OCI-LY3 (cell line): ENCODE data around the gene CLEC4C.
A peak's percentile ranks its signal among the peaks of the same experiment; 100 is the strongest.
"Not testable (repeated sequence)": the region's sequence is repeated elsewhere in the genome, so short reads cannot be mapped to it uniquely, and the experiment has no call there.

ENCODE experiments used
- H2AFZ ChIP-seq: fragments of 200-600, 300-600 bp; shearing (Covaris generic); 2 replicates; pipeline ENCODE4 v1.6.0; 2014; ENCODE audit warnings: antibody characterized with exemption, low read depth, low read length
- H3K27ac ChIP-seq: fragments of 200-600, 300-600 bp; sonication (generic); 2 replicates; pipeline ENCODE4 v1.5.1; 2014; ENCODE audit warnings: mild to moderate bottlenecking, low read length, moderate library complexity, mixed read lengths
- H3K27me3 ChIP-seq: fragments of 200-600, 300-600 bp; sonication (generic); 2 replicates; pipeline ENCODE4 v1.6.1; 2014; ENCODE audit warnings: low read depth, low read length, mixed read lengths
- H3K36me3 ChIP-seq: fragments of 200-600, 300-600 bp; sonication (generic); replicated peaks from 2 replicates; pipeline ENCODE3; 2014; ENCODE audit warnings: low read depth, low read length, mixed read lengths
- H3K4me1 ChIP-seq: fragments of 300-600, 200-600 bp; sonication (generic); 2 replicates; pipeline ENCODE4 v1.6.1; 2014; ENCODE audit warnings: low read length, mixed read lengths
- H3K4me2 ChIP-seq: fragments of 200-600, 300-600 bp; sonication (generic); 2 replicates; pipeline ENCODE4 v1.6.1; 2014; ENCODE audit warnings: low read length, mixed read lengths
- H3K4me3 ChIP-seq: fragments of 300-600, 200-600 bp; sonication (generic); 2 replicates; pipeline ENCODE4 v1.5.1; 2014; ENCODE audit warnings: antibody characterized with exemption, mild to moderate bottlenecking, low read length, moderate library complexity
- H3K79me2 ChIP-seq: fragments of 300-600, 200-600 bp; shearing (Covaris generic); 2 replicates; pipeline ENCODE4 v1.6.1; 2014; ENCODE audit warnings: mild to moderate bottlenecking, low read length, mixed read lengths
- H3K9ac ChIP-seq: fragments of 300-600, 200-600 bp; shearing (Covaris generic); 2 replicates; pipeline ENCODE4 v1.6.0; 2014; ENCODE audit warnings: mild to moderate bottlenecking, low read length, moderate library complexity
- H3K9me3 ChIP-seq: fragments of 200-600, 300-600 bp; shearing (Covaris generic); 2 replicates; pipeline ENCODE4 v1.6.1; 2014; ENCODE audit warnings: low read length, mixed read lengths; ENCODE audit not compliant: insufficient read depth
- H4K20me1 ChIP-seq: fragments of 200-600, 300-600 bp; sonication (generic); 2 replicates; pipeline ENCODE4 v1.6.1; 2016; ENCODE audit warnings: low read length, mixed read lengths; ENCODE audit not compliant: insufficient read depth
- EZH2phosphoT487 ChIP-seq: fragments of 200-600 bp; shearing (Covaris generic); IDR thresholded peaks from 2 replicates; pipeline ENCODE4 v1.6.1; 2018; ENCODE audit warnings: antibody characterized with exemption, mixed run types, low read depth
- TF ChIP-seq, protein P1 (sequence below): fragments of 200-600, 300-600 bp; sonication (generic); IDR thresholded peaks from 2 replicates; pipeline ENCODE4 v1.5.1; 2014; ENCODE audit warnings: antibody characterized with exemption, low read length, low read depth

CLEC4C gene

GRCh38 chr12:7747246-7747645 is at the start of gene CLEC4C:
Gene CLEC4C (minus strand): TSS chr12:7747375. CDS start chr12:7747348, 27 bp downstream.
- no peaks in the 10 kb centered on the region for H3K27me3 ChIP-seq
- no peak within 1 kb of the TSS for H3K9ac ChIP-seq
- H3K4me3 ChIP-seq, result no peak within 1 kb of the TSS
- H3K4me2 ChIP-seq, result no peak within 1 kb of the TSS
- no peaks in the 10 kb centered on the region for H4K20me1 ChIP-seq
- H3K36me3 ChIP-seq, result no peaks in the 10 kb centered on the region
- H3K4me1 ChIP-seq, result peaks cover 15% of the 10 kb centered on the region
- H3K79me2 ChIP-seq, result no peaks in the 10 kb centered on the region
- peak within 1 kb of the TSS; percentile 91; the same call in 1 of the 2 replicates for H2AFZ ChIP-seq
- TF ChIP-seq, protein P1, sequence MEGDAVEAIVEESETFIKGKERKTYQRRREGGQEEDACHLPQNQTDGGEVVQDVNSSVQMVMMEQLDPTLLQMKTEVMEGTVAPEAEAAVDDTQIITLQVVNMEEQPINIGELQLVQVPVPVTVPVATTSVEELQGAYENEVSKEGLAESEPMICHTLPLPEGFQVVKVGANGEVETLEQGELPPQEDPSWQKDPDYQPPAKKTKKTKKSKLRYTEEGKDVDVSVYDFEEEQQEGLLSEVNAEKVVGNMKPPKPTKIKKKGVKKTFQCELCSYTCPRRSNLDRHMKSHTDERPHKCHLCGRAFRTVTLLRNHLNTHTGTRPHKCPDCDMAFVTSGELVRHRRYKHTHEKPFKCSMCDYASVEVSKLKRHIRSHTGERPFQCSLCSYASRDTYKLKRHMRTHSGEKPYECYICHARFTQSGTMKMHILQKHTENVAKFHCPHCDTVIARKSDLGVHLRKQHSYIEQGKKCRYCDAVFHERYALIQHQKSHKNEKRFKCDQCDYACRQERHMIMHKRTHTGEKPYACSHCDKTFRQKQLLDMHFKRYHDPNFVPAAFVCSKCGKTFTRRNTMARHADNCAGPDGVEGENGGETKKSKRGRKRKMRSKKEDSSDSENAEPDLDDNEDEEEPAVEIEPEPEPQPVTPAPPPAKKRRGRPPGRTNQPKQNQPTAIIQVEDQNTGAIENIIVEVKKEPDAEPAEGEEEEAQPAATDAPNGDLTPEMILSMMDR, result no peak
- TF ChIP-seq EZH2phosphoT487, result no peak
- H3K9me3 ChIP-seq, result no peaks in the 10 kb centered on the region
- H3K27ac ChIP-seq, result no peak within 1 kb of the TSS

DNA sequence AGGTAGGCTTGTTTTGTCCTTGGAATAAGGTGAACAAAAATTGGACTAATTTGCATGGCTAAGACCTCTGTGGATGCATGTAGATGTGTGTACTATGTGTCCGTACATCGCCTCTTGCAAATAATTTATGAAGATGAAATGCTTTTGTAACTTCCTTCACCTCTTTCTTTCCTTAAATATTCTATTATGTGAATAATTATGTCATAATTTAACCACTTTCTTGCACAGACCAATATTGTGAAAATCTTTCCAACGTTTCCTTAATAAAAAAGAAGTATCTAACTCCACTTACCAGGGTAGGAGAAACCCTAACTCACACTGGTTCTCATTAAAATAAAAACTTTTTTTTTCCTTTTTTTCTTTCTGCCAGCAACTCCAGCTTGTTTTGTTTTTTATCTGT is 46.0 kb upstream of the CLEC4C start:
- peaks cover 3% of the 10 kb centered on the region; the same call in 1 of the 2 replicates for H3K27me3 ChIP-seq
- no peaks in the 10 kb centered on the region for H3K9me3 ChIP-seq
- TF ChIP-seq, protein P1, result no peak
- no peak for TF ChIP-seq EZH2phosphoT487
- no peak overlapping the region for H3K4me2 ChIP-seq
- peaks cover 3% of the 10 kb centered on the region for H3K4me1 ChIP-seq
- no peaks in the 10 kb centered on the region for H4K20me1 ChIP-seq
- no peak overlapping the region for H3K9ac ChIP-seq
- no peaks in the 10 kb centered on the region for H3K36me3 ChIP-seq
- no peak overlapping the region for H3K27ac ChIP-seq
- H2AFZ ChIP-seq, result no peak overlapping the region
- no peaks in the 10 kb centered on the region for H3K79me2 ChIP-seq
- H3K4me3 ChIP-seq, result no peak overlapping the region

DNA sequence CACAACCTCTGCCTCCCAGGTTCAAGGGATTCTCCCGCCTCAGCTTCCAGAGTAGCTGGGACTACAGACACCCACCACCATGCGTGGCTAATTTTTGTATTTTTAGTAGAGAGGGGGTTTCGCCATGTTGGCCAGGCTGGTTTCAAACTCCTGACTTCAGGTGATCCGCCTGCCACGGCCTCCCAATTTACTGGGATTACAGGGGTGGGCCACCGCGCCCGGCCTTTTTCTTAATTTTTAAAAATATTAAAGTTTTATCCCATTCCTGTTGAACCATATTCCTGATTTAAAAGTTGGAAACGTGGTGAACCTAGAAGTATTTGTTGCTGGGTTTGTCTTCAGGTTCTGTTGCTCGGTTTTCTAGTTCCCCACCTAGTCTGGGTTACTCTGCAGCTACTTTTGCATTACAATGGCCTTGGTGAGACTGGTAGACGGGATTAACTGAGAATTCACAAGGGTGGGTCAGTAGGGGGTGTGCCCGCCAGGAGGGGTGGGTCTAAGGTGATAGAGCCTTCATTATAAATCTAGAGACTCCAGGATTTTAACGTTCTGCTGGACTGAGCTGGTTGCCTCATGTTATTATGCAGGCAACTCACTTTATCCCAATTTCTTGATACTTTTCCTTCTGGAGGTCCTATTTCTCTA is 41.8 kb upstream of the CLEC4C start, which contains the start of gene NANOG:
TSS of gene NANOG (plus strand) at position 519 of the 645 bp plus-strand sequence. CDS start 213 bp downstream, outside the sequence.
- peak within 1 kb of the TSS; percentile 39 for H3K4me2 ChIP-seq
- H4K20me1 ChIP-seq, H3K27ac ChIP-seq, H3K9me3 ChIP-seq, H3K4me1 ChIP-seq, H3K79me2 ChIP-seq, H2AFZ ChIP-seq, H3K4me3 ChIP-seq, H3K9ac ChIP-seq, H3K36me3 ChIP-seq, H3K27me3 ChIP-seq: not testable (repeated sequence)

- Histone ChIP-seq H3K79me2 (no peaks in the 10 kb centered on the region), H4K20me1 (no peaks in the 10 kb centered on the region), H3K4me3 (no peak overlapping the region), H3K4me1 (peaks cover 8% of the 10 kb centered on the region), H3K9me3 (no peaks in the 10 kb centered on the region), H3K9ac (no peak overlapping the region), H2AFZ (no peak overlapping the region), H3K27ac (no peak overlapping the region), H3K4me2 (peak overlapping the region; percentile 39), H3K27me3 (peaks cover 3% of the 10 kb centered on the region; the same call in 1 of the 2 replicates), H3K36me3 (no peaks in the 10 kb centered on the region)
- TF ChIP-seq EZH2phosphoT487, result no peak
- TF ChIP-seq, protein P1, result no peak
Measured at GRCh38 chr12:7788294-7788660, 41.1 kb upstream of the CLEC4C start.
